Adipocyte (in vitro differentiated cells): ENCODE measurements around the gene SHANK2.

ENCODE experiments used
- DNase-seq: peaks from one replicate; pipeline ENCODE4 v3.0.0-alpha.2; 2015; ENCODE audit warnings: low read depth
- H3K27me3 ChIP-seq: replicated peaks from 2 replicates; pipeline ENCODE4 v1.7.0; 2013; ENCODE audit warnings: mild to moderate bottlenecking, low read length, moderate library complexity; ENCODE audit not compliant: control insufficient read depth, insufficient read depth
- H3K36me3 ChIP-seq: 2 replicates; pipeline ENCODE4 v1.7.0; 2013; ENCODE audit warnings: low read length, mild to moderate bottlenecking, moderate library complexity; ENCODE audit not compliant: control insufficient read depth, insufficient read depth, severe bottlenecking
- H3K4me1 ChIP-seq: 2 replicates; pipeline ENCODE4 v1.7.0; 2013; ENCODE audit warnings: mild to moderate bottlenecking, low read length, moderate library complexity; ENCODE audit not compliant: control insufficient read depth, insufficient read depth
- H3K4me3 ChIP-seq: 2 replicates; pipeline ENCODE4 v1.7.0; 2013; ENCODE audit warnings: mild to moderate bottlenecking, low read length, moderate library complexity
- H3K9ac ChIP-seq: 2 replicates; pipeline ENCODE4 v1.7.0; 2013; ENCODE audit warnings: mild to moderate bottlenecking, low read length, moderate library complexity
- H3K9me3 ChIP-seq: 2 replicates; pipeline ENCODE4 v1.7.0; 2013; ENCODE audit warnings: mild to moderate bottlenecking, low read length, moderate library complexity; ENCODE audit not compliant: control insufficient read depth

Gene SHANK2

GRCh38 chr11:71284525-71285092 lies 32.2 kb upstream of the SHANK2 start:
- Histone ChIP-seq H3K36me3 (no peaks in the 10 kb centered on the region), H3K27me3 (peaks cover 15% of the 10 kb centered on the region), H3K4me1 (peaks cover 21% of the 10 kb centered on the region), H3K4me3 (no peak overlapping the region), H3K9ac (no peak overlapping the region), H3K9me3 (peaks cover 7% of the 10 kb centered on the region)
- DNase-seq = no peak

- Histone ChIP-seq H3K27me3 (peaks cover 15% of the 10 kb centered on the region), H3K36me3 (no peaks in the 10 kb centered on the region), H3K9me3 (peaks cover 3% of the 10 kb centered on the region), H3K9ac (no peak overlapping the region), H3K4me1 (peaks cover 21% of the 10 kb centered on the region), H3K4me3 (no peak overlapping the region)
- no peak for DNase-seq
Observed at GRCh38 chr11:71283971-71284441, 31.6 kb upstream of the SHANK2 start.

- Histone ChIP-seq H3K36me3 (no peaks in the 10 kb centered on the region), H3K27me3 (peaks cover 15% of the 10 kb centered on the region), H3K4me3 (no peak overlapping the region), H3K4me1 (peaks cover 14% of the 10 kb centered on the region), H3K9ac (no peak overlapping the region), H3K9me3 (no peaks in the 10 kb centered on the region)
- no peak for DNase-seq
Observed at GRCh38 chr11:71282581-71283351, 30.4 kb upstream of the SHANK2 start.

GRCh38 chr11:71281831-71282230 lies 29.5 kb upstream of the SHANK2 start:
- H3K36me3 ChIP-seq = no peaks in the 10 kb centered on the region
- DNase-seq = no peak
- H3K9ac ChIP-seq = no peak overlapping the region
- no peaks in the 10 kb centered on the region for H3K9me3 ChIP-seq
- H3K4me1 ChIP-seq = peaks cover 8% of the 10 kb centered on the region
- peaks cover 15% of the 10 kb centered on the region for H3K27me3 ChIP-seq
- H3K4me3 ChIP-seq = no peak overlapping the region

DNA sequence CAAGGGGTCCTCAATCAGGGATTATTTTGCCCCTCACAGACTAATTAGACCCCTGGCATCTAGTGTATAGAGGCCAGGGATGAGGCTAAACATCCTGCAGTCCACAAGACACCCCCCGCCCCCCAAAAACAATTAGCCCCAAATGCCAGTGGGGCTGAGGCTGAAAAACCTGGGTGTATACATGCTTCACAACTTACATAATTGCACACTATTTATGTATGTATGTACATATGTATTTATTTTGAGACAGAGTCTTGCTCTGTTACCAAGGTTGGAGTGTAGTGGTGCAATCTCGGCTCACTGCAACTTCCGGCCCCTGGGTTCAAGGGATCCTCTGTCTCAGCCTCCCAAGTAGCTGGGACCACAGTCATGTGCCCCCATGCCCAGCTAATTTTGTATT lies 28.8 kb upstream of the SHANK2 start:
- Histone ChIP-seq H3K4me1 (peaks cover 1% of the 10 kb centered on the region), H3K9me3 (no peaks in the 10 kb centered on the region), H3K9ac (no peak overlapping the region), H3K4me3 (no peak overlapping the region), H3K27me3 (peaks cover 18% of the 10 kb centered on the region), H3K36me3 (no peaks in the 10 kb centered on the region)
- no peak for DNase-seq

DNA sequence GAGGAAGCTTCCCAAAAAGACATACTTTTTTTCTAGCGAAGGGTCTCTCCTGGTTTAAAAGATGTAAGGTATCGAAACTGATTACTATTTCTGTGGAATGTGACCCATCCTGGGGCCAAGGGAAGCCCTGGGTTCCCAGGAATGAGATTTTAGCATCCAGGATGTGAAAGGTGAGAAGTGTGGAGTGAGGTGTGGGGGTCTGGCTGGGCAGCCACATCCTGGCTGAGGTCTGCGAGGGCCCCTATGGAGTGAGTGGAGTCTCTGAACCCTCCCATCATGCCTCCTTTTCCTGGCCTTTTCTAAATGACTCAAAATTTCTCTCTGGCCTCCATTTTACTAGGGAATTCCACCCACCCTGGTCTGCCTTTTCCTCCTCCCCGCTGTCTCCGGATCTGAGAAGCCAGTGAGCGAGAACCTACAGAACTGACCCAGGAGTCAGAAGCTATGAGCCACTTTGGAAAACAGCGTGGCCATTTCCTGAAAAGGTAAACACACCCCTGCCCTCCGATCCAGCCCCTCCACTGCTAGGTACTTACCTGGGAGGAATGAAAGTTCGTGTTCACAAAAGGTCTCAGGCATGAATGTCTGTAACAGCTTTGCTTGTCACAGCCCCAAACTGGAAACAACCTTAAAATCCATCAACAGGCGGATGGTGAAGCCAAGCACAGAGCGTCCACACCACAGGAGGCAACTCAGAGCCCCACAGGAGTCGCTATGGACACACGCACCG lies 27.7 kb upstream of the SHANK2 start:
- no peak overlapping the region for H3K4me3 ChIP-seq
- no peaks in the 10 kb centered on the region for H3K9me3 ChIP-seq
- no peak for DNase-seq

GRCh38 chr11:71272161-71272560 lies 19.8 kb upstream of the SHANK2 start:
- H3K27me3 ChIP-seq = peaks cover 17% of the 10 kb centered on the region
- peaks cover 22% of the 10 kb centered on the region for H3K9me3 ChIP-seq
- DNase-seq = no peak
- peaks cover 7% of the 10 kb centered on the region for H3K4me1 ChIP-seq
- no peak overlapping the region for H3K4me3 ChIP-seq
- no peaks in the 10 kb centered on the region for H3K36me3 ChIP-seq
- H3K9ac ChIP-seq = no peak overlapping the region

More for the DNA sequence above, 27.7 kb upstream of the SHANK2 start:
- no peaks in the 10 kb centered on the region for H3K4me1 ChIP-seq
- H3K27me3 ChIP-seq = peaks cover 21% of the 10 kb centered on the region
- H3K36me3 ChIP-seq = no peaks in the 10 kb centered on the region
- H3K9ac ChIP-seq = no peak overlapping the region

DNA sequence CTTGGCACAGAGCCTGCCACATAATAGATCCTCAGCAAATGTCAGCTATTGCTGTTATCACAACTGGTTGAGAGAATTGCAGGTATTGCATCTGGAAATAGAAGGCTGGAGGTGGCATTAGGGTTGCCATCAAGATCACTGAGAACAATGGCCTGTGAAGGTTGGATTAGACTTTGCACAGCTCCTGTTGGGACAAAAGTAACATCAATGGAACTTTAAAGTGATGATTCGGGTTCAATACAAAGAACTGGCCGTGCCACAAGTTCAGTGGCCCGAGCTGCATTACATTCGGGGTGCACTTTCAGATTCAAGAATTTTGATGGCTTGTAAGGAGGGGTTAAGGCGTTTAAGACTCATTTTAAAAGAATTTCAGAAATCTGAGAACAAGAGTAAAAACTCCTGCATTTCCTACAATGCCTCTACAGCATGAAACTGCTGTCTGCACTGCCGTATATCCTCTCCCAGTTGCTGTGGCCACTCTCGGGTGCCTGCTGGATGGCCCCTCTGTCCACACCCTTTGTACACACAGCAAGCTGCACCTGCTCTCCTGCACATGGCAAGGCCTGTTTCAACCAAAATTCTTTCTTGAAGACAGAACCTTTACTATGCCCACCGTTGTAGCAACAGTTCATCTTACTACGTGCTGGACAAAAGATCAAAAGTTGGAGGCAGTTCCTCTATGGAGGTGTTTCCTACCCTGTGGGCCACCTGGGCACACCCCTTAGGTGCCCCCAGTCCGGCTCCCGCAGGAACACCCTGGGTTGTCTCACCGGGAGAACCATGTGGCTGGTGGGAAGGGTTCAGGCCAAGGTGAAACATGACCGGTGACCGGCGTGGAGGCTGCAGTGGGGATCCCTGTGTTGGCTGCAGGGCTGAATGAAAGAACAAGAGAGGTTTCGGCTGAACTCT lies 17.5 kb upstream of the SHANK2 start:
- Histone ChIP-seq H3K9me3 (peaks cover 22% of the 10 kb centered on the region), H3K27me3 (peaks cover 32% of the 10 kb centered on the region), H3K4me1 (peaks cover 7% of the 10 kb centered on the region), H3K9ac (no peak overlapping the region), H3K4me3 (no peak overlapping the region), H3K36me3 (no peaks in the 10 kb centered on the region)
- no peak for DNase-seq

GRCh38 chr11:71268706-71269321 lies 16.4 kb upstream of the SHANK2 start:
- H3K9me3 ChIP-seq = peaks cover 12% of the 10 kb centered on the region
- H3K9ac ChIP-seq = no peak overlapping the region
- H3K4me1 ChIP-seq = peaks cover 7% of the 10 kb centered on the region
- peaks cover 36% of the 10 kb centered on the region for H3K27me3 ChIP-seq
- no peaks in the 10 kb centered on the region for H3K36me3 ChIP-seq
- DNase-seq = no peak
- H3K4me3 ChIP-seq = no peak overlapping the region

DNA sequence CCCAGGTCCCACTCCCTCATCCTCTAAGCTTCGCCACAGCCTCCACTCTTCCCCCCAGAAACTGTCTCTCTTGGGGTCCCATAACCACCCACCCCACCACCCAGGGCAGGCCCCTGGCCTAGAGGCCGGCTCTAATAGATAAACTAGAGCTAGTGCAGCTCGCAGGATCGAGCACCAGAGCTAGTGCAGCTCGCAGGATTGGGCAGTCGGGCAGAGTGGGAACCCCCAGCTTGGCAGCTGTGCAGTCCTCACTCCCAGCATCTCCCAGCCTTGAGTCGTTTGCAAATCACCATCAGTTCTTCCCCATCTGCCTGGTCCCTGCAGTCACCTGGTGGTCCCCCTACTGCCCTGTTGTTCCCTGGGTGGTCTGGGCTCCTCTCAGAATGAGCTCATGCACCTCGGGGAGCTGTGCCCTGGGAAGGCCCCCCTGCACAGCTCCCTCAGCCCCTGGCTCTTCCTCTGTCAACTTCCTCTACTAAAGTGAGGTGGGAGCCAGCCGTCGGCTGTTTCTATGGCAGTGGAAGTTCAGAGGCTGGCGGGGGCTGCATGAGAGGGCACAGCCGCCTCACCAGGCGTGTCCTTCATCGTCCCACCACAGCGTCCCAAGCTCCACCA lies 15.5 kb upstream of the SHANK2 start:
- Histone ChIP-seq H3K36me3 (no peaks in the 10 kb centered on the region), H3K4me1 (peaks cover 7% of the 10 kb centered on the region), H3K9ac (no peak overlapping the region), H3K9me3 (peaks cover 6% of the 10 kb centered on the region), H3K27me3 (peaks cover 36% of the 10 kb centered on the region), H3K4me3 (no peak overlapping the region)
- no peak for DNase-seq
